Myocyte (in vitro differentiated cells): ENCODE results near the gene RHOT1. TPM values are rescaled to one million over a fixed set of nuclear protein-coding genes. Genes with fewer than 3 reads are reported as not detected.

ENCODE experiments used
- DNase-seq: peaks from one replicate; pipeline ENCODE4 v3.0.0-alpha.2; 2012; ENCODE audit warnings: low read depth
- total RNA-seq: library from RNA; depleted of rRNA; stranded (reverse); fragments of >200 nt; gene quantifications from 2 replicates; pipeline ENCODE4 v1.2.3, GENCODE V29; 2014

The RHOT1 gene
- total RNA-seq, 1 donor from 2014 or later = 42.3 TPM

GRCh38 chr17:32266389-32267301 lies 124.3 kb downstream of the RHOT1 start:
- no peak for DNase-seq

GRCh38 chr17:32267690-32268205 lies 125.4 kb downstream of the RHOT1 start:
- no peak for DNase-seq

GRCh38 chr17:32268734-32269288 lies 126.5 kb downstream of the RHOT1 start:
- no peak for DNase-seq

GRCh38 chr17:32269377-32269776 lies 127.1 kb downstream of the RHOT1 start:
- peak; percentile 72 for DNase-seq

- no peak for DNase-seq
These were observed 129.5 kb downstream of the RHOT1 start for GRCh38 chr17:32271844-32272243.

- no peak for DNase-seq
These were observed 131.8 kb downstream of the RHOT1 start for GRCh38 chr17:32274101-32274500.

- DNase-seq = no peak
These were observed 132.3 kb downstream of the RHOT1 start for GRCh38 chr17:32274643-32275042.

Other genes with a start within 250 kb of the RHOT1 start
- 36.1 and 41.3 TPM in 2 replicates for gene UTP6, start 240.8 kb upstream of the RHOT1 start, total RNA-seq
- 11.8 and 12.2 TPM in 2 replicates for gene SUZ12, start 205.5 kb upstream of the RHOT1 start, total RNA-seq
- 3.8 and 7.0 TPM in 2 replicates for gene LRRC37B, start 135.1 kb upstream of the RHOT1 start, total RNA-seq
- gene RHBDL3, start 123.3 kb downstream of the RHOT1 start, total RNA-seq = 0.16 and 0.36 TPM in 2 replicates
- 9.8 and 13.7 TPM in 2 replicates for gene C17orf75, start 199.7 kb downstream of the RHOT1 start, total RNA-seq
- 125 and 140 TPM in 2 replicates for gene ZNF207, start 207.7 kb downstream of the RHOT1 start, total RNA-seq